Measurements from ENCODE around the gene CYS1.
"Not testable (repeated sequence)": the region's sequence is repeated elsewhere in the genome, so short reads cannot be mapped to it uniquely, and the experiment has no call there.

CYS1 gene

GRCh38 chr2:10029875-10030223 lies 50.4 kb downstream of the CYS1 start:
- no peak for DNase-seq (ENCODE audit: low read depth)

- no peak for DNase-seq (ENCODE audit: low read depth)
Observed at GRCh38 chr2:10028988-10029874, 51.0 kb downstream of the CYS1 start.

GRCh38 chr2:10028407-10028987 lies 51.7 kb downstream of the CYS1 start:
- DNase-seq (ENCODE audit: low read depth) = no peak

GRCh38 chr2:10027660-10028330 lies 52.4 kb downstream of the CYS1 start:
- DNase-seq (ENCODE audit: low read depth) = no peak

GRCh38 chr2:10026940-10027569 lies 53.2 kb downstream of the CYS1 start:
- no peak for DNase-seq (ENCODE audit: low read depth)

GRCh38 chr2:10022966-10023662 lies 57.1 kb downstream of the CYS1 start:
- no peak for DNase-seq (ENCODE audit: low read depth)

- DNase-seq (ENCODE audit: low read depth) = no peak
Observed at GRCh38 chr2:10022445-10022844, 57.8 kb downstream of the CYS1 start.

GRCh38 chr2:10022041-10022421 lies 58.2 kb downstream of the CYS1 start:
- DNase-seq (ENCODE audit: low read depth) = no peak

- no peak for DNase-seq (ENCODE audit: low read depth)
Observed at GRCh38 chr2:10019602-10020400, 60.4 kb downstream of the CYS1 start.

GRCh38 chr2:10019174-10019573 lies 61.0 kb downstream of the CYS1 start:
- no peak for DNase-seq (ENCODE audit: low read depth)

GRCh38 chr2:10017313-10017941 lies 62.8 kb downstream of the CYS1 start:
- DNase-seq (ENCODE audit: low read depth) = no peak

- DNase-seq (ENCODE audit: low read depth) = no peak
Observed at GRCh38 chr2:10016802-10017258, 63.4 kb downstream of the CYS1 start.

GRCh38 chr2:10016001-10016801 lies 64.0 kb downstream of the CYS1 start:
- DNase-seq (ENCODE audit: low read depth) = no peak

- not testable (repeated sequence) for DNase-seq (ENCODE audit: low read depth)
Observed at GRCh38 chr2:10015376-10015989, 64.7 kb downstream of the CYS1 start.

GRCh38 chr2:10014418-10015190 lies 65.6 kb downstream of the CYS1 start:
- no peak for DNase-seq (ENCODE audit: low read depth)

GRCh38 chr2:10013651-10014417 lies 66.4 kb downstream of the CYS1 start:
- DNase-seq (ENCODE audit: low read depth) = not testable (repeated sequence)

- DNase-seq (ENCODE audit: low read depth) = no peak
Observed at GRCh38 chr2:10012963-10013461, 67.2 kb downstream of the CYS1 start.
